Stimulated activated CD4-positive, alpha-beta T cell treated with anti-CD3 and anti-CD28 coated beads, Interleukin-4, amount 100 ng/mL, for 48 hours (primary cell): ENCODE data around the gene WFDC9.
"Not testable (repeated sequence)": the region's sequence is repeated elsewhere in the genome, so short reads cannot be mapped to it uniquely, and the experiment has no call there.

Experiments
- DNase-seq, 2 donors: peaks; one replicate each; pipeline ENCODE4 v3.0.0-alpha.2; 2020; ENCODE audit warnings: low read depth in 2 of 2

The WFDC9 gene

GRCh38 chr20:45631184-45631583 lies at the start of gene WFDC9:
Gene WFDC9, minus strand, starts transcription at chr20:45631284. Its CDS starts 21,103 bp downstream, at chr20:45610181.
- DNase-seq, result no peak

GRCh38 chr20:45679650-45680049 lies 48.6 kb upstream of the WFDC9 start:
- DNase-seq, result no peak

- no peak for DNase-seq
These were observed 41.7 kb upstream of the WFDC9 start for GRCh38 chr20:45672765-45673164.

- DNase-seq, result no peak
These were observed 39.1 kb upstream of the WFDC9 start, which contains the start of gene WFDC11 for GRCh38 chr20:45670139-45670538. Gene WFDC11, minus strand, starts transcription at chr20:45670239. Its CDS starts 19,639 bp downstream, at chr20:45650600.

- not testable (repeated sequence) for DNase-seq
These were observed 26.0 kb upstream of the WFDC9 start for GRCh38 chr20:45657038-45657437.

GRCh38 chr20:45651726-45652125 lies 20.6 kb upstream of the WFDC9 start:
- not testable (repeated sequence) for DNase-seq

- no peak for DNase-seq
These were observed 18.3 kb upstream of the WFDC9 start for GRCh38 chr20:45649312-45649863.

GRCh38 chr20:45647441-45648050 lies 16.5 kb upstream of the WFDC9 start:
- no peak for DNase-seq

- DNase-seq, result no peak
These were observed 15.8 kb upstream of the WFDC9 start for GRCh38 chr20:45646875-45647274.

- not testable (repeated sequence) for DNase-seq
These were observed 14.8 kb upstream of the WFDC9 start for GRCh38 chr20:45645869-45646268.

GRCh38 chr20:45641076-45641475 lies 10.0 kb upstream of the WFDC9 start:
- DNase-seq, result not testable (repeated sequence)

GRCh38 chr20:45639687-45640086 lies 8.6 kb upstream of the WFDC9 start:
- no peak for DNase-seq

GRCh38 chr20:45636513-45636912 lies 5.4 kb upstream of the WFDC9 start:
- DNase-seq, result no peak

- DNase-seq, result no peak
These were observed 713 bp downstream of the WFDC9 start for GRCh38 chr20:45630371-45630770.

GRCh38 chr20:45629496-45630100 lies 1.5 kb downstream of the WFDC9 start, which contains the start of gene WFDC10A:
Gene WFDC10A, plus strand, starts transcription at chr20:45629739. Its CDS starts 75 bp downstream, at chr20:45629814.
- peak; percentile 10 to 18 for DNase-seq

GRCh38 chr20:45626540-45626939 lies 4.5 kb downstream of the WFDC9 start:
- no peak for DNase-seq

- DNase-seq, result no peak
These were observed 9.5 kb downstream of the WFDC9 start for GRCh38 chr20:45621593-45621992.

GRCh38 chr20:45617591-45617990 lies 13.5 kb downstream of the WFDC9 start:
- no peak for DNase-seq

- no peak for DNase-seq
These were observed 18.8 kb downstream of the WFDC9 start for GRCh38 chr20:45612314-45612713.

GRCh38 chr20:45611054-45611453 lies 20.0 kb downstream of the WFDC9 start:
- DNase-seq, result peak; percentile 37 to 60

- DNase-seq, result no peak
These were observed 23.3 kb downstream of the WFDC9 start for GRCh38 chr20:45607810-45608209.

GRCh38 chr20:45595235-45595634 lies 35.8 kb downstream of the WFDC9 start:
- no peak for DNase-seq

GRCh38 chr20:45593498-45593897 lies 37.6 kb downstream of the WFDC9 start:
- DNase-seq, result no peak
